ENCODE results near the gene PML. TPM values are rescaled to one million over a fixed set of nuclear protein-coding genes. Genes with fewer than 3 reads are reported as not detected.
"Not testable (repeated sequence)": the region's sequence is repeated elsewhere in the genome, so short reads cannot be mapped to it uniquely, and the experiment has no call there.

PML gene
- total and polyA plus RNA-seq, 9 of the 15 experiments (the other 6 are each of a cell fraction or from before 2014, with no cell fraction given): 5.0 to 50.7 (median 10.1) TPM

GRCh38 chr15:74094567-74094966 lies 100.1 kb downstream of the PML start:
- WGBS (ENCODE audit: insufficient coverage, low coverage, missing lambda C conversion rate): no CpG with 5 or more reads among the region's 2 CpGs
- POLR2A ChIA-PET; intact Hi-C loops (cut with micrococcal nuclease): not testable (repeated sequence)

GRCh38 chr15:74095610-74096009 lies 101.1 kb downstream of the PML start:
- BruUV-seq (replicated peaks); H3K9ac ChIP-seq (ENCODE audit: insufficient read depth in 1 of 2, low read depth in 2 of 2, low read length in 2 of 2); FAIRE-seq; H2AFZ ChIP-seq (ENCODE audit: low read depth, low read length); H3K79me2 ChIP-seq (ENCODE audit: control insufficient read depth, insufficient read depth, low read length); H3K4me3 ChIP-seq; H3K27me3 ChIP-seq (ENCODE audit: control insufficient read depth in 2 of 2, insufficient read depth in 2 of 2, low read length in 2 of 2); H3K9me1 ChIP-seq (ENCODE audit: control insufficient read depth, insufficient read depth, low read length); H4K20me1 ChIP-seq (replicated peaks; ENCODE audit: control insufficient read depth, insufficient read depth, low read length); H3K4me1 ChIP-seq (replicated peaks in 1 of 2; ENCODE audit: control insufficient read depth in 2 of 2, insufficient read depth in 2 of 2, low read length in 2 of 2); DNase-seq (ENCODE audit: extremely low read depth in 1 of 4, low spot score in 3 of 4); H3K36me3 ChIP-seq (ENCODE audit: control insufficient read depth, insufficient read depth, low read length); CTCF ChIA-PET (ENCODE audit: low intra/inter-chr PET ratio); ATAC-seq; POLR2A ChIA-PET; H3K9me3 ChIP-seq (replicated peaks; ENCODE audit: control insufficient read depth, insufficient read depth, low read depth, low read length); H3K27ac ChIP-seq (ENCODE audit: extremely low read depth, low read depth, low read length); intact Hi-C loops (cut with micrococcal nuclease); H3K4me2 ChIP-seq (ENCODE audit: insufficient read depth, low read length): not testable (repeated sequence)
- 6% methylated on average over 4 of the region's 10 CpGs for WGBS (ENCODE audit: insufficient coverage, low coverage, missing lambda C conversion rate)
- in situ Hi-C loops (cut with MboI): loop anchor here (25.0 kb wide), 2 partner anchors 1308 to 1783 kb away; partner anchors contain the start of genes ADPGK and CELF6

More at GRCh38 chr15:74094567-74094966, 100.1 kb downstream of the PML start:
- H3K4me1 ChIP-seq (replicated peaks in 1 of 2; ENCODE audit: control insufficient read depth in 2 of 2, insufficient read depth in 2 of 2, low read length in 2 of 2); H3K4me2 ChIP-seq (ENCODE audit: insufficient read depth, low read length); H4K20me1 ChIP-seq (replicated peaks; ENCODE audit: control insufficient read depth, insufficient read depth, low read length); H3K36me3 ChIP-seq (ENCODE audit: control insufficient read depth, insufficient read depth, low read length); H3K79me2 ChIP-seq (ENCODE audit: control insufficient read depth, insufficient read depth, low read length); H3K9me1 ChIP-seq (ENCODE audit: control insufficient read depth, insufficient read depth, low read length); H3K27me3 ChIP-seq (ENCODE audit: control insufficient read depth in 2 of 2, insufficient read depth in 2 of 2, low read length in 2 of 2); H3K9me3 ChIP-seq (replicated peaks; ENCODE audit: control insufficient read depth, insufficient read depth, low read depth, low read length); H3K9ac ChIP-seq (ENCODE audit: insufficient read depth in 1 of 2, low read depth in 2 of 2, low read length in 2 of 2); FAIRE-seq; DNase-seq (ENCODE audit: extremely low read depth in 1 of 4, low spot score in 3 of 4); H3K4me3 ChIP-seq; ATAC-seq; BruUV-seq (replicated peaks); H2AFZ ChIP-seq (ENCODE audit: low read depth, low read length); H3K27ac ChIP-seq (ENCODE audit: extremely low read depth, low read depth, low read length); CTCF ChIA-PET (ENCODE audit: low intra/inter-chr PET ratio): not testable (repeated sequence)
- in situ Hi-C loops (cut with MboI): loop anchor here (25.0 kb wide), 2 partner anchors 1307 to 1782 kb away; partner anchors contain the start of genes ADPGK and CELF6

GRCh38 chr15:74096753-74097474 lies 102.4 kb downstream of the PML start:
- not testable (repeated sequence) for DNase-seq (ENCODE audit: extremely low read depth in 1 of 4, low spot score in 3 of 4)

More at GRCh38 chr15:74096753-74097474, 102.4 kb downstream of the PML start:
- POLR2A ChIA-PET; FAIRE-seq; H3K79me2 ChIP-seq (ENCODE audit: control insufficient read depth, insufficient read depth, low read length); ATAC-seq; H3K36me3 ChIP-seq (ENCODE audit: control insufficient read depth, insufficient read depth, low read length); H4K20me1 ChIP-seq (replicated peaks; ENCODE audit: control insufficient read depth, insufficient read depth, low read length); H3K27me3 ChIP-seq (ENCODE audit: control insufficient read depth in 2 of 2, insufficient read depth in 2 of 2, low read length in 2 of 2); intact Hi-C loops (cut with micrococcal nuclease); BruUV-seq (replicated peaks); H3K4me1 ChIP-seq (replicated peaks in 1 of 2; ENCODE audit: control insufficient read depth in 2 of 2, insufficient read depth in 2 of 2, low read length in 2 of 2); H3K4me2 ChIP-seq (ENCODE audit: insufficient read depth, low read length); H3K9ac ChIP-seq (ENCODE audit: insufficient read depth in 1 of 2, low read depth in 2 of 2, low read length in 2 of 2); H3K9me1 ChIP-seq (ENCODE audit: control insufficient read depth, insufficient read depth, low read length); H3K9me3 ChIP-seq (replicated peaks; ENCODE audit: control insufficient read depth, insufficient read depth, low read depth, low read length); H3K4me3 ChIP-seq; CTCF ChIA-PET (ENCODE audit: low intra/inter-chr PET ratio); H3K27ac ChIP-seq (ENCODE audit: extremely low read depth, low read depth, low read length); H2AFZ ChIP-seq (ENCODE audit: low read depth, low read length): not testable (repeated sequence)
- in situ Hi-C loops (cut with MboI): loop anchor here (25.0 kb wide), 2 partner anchors 1310 to 1785 kb away; partner anchors contain the start of genes ADPGK and CELF6
- WGBS (ENCODE audit: insufficient coverage, low coverage, missing lambda C conversion rate): no CpG with 5 or more reads among the region's 27 CpGs

Measured in K562 (cell line).